ENCODE data around the gene NLRP7. TPM values are rescaled to one million over a fixed set of nuclear protein-coding genes. Genes with fewer than 3 reads are reported as not detected.
"Not testable (repeated sequence)": the region's sequence is repeated elsewhere in the genome, so short reads cannot be mapped to it uniquely, and the experiment has no call there.

Gene NLRP7
- total and polyA plus RNA-seq, 3 experiments from 2014 or later: not detected

- H3K4me1 ChIP-seq (ENCODE audit: insufficient read depth, low read length); H3K27ac Mint-ChIP-seq; DNase-seq; H3K27me3 ChIP-seq (ENCODE audit: insufficient read depth, low read length, poor library complexity, severe bottlenecking); H3K4me1 Mint-ChIP-seq; H3K27ac ChIP-seq (ENCODE audit: low read depth, low read length); H3K36me3 ChIP-seq (ENCODE audit: insufficient read depth, low read length); H3K9me3 ChIP-seq (ENCODE audit: low read length); H3K27me3 Mint-ChIP-seq; CTCF ChIA-PET; POLR2A ChIA-PET; H3K9me3 Mint-ChIP-seq; H3K4me3 Mint-ChIP-seq; H3K36me3 Mint-ChIP-seq; H3K4me3 ChIP-seq (ENCODE audit: low read length): not testable (repeated sequence)
These were observed 17.7 kb upstream of the NLRP7 start for GRCh38 chr19:54965055-54965454.

- Mint-ChIP-seq H3K27me3 (peaks cover 4 to 6% of the 10 kb centered on the region in 2 donors), H3K9me3 (peaks cover 0 to 3% (median 0%) of the 10 kb centered on the region in 5 donors), H3K36me3 (no peaks in the 10 kb centered on the region), H3K4me1 (peaks cover 0 to 7% (median 7%) of the 10 kb centered on the region in 3 donors), H3K27ac (peak overlapping the region in 1 of 8 donors; percentile 52), H3K4me3 (no peak overlapping the region)
- Histone ChIP-seq H3K4me1 (ENCODE audit: insufficient read depth, low read length) (no peaks in the 10 kb centered on the region), H3K4me3 (ENCODE audit: low read length) (no peak overlapping the region), H3K27me3 (ENCODE audit: insufficient read depth, low read length, poor library complexity, severe bottlenecking) (no peaks in the 10 kb centered on the region), H3K9me3 (ENCODE audit: low read length) (no peaks in the 10 kb centered on the region), H3K27ac (ENCODE audit: low read depth, low read length) (no peak overlapping the region), H3K36me3 (ENCODE audit: insufficient read depth, low read length) (no peaks in the 10 kb centered on the region)
- ChIA-PET CTCF (interaction anchor here (1.6 kb wide), 1 partner anchor 10 kb away, joined by 3 read pairs; no protein-coding TSS in a partner anchor), POLR2A (no interaction called here)
- DNase-seq: no peak
These were observed 12.5 kb upstream of the NLRP7 start for GRCh38 chr19:54959840-54960239.

DNA sequence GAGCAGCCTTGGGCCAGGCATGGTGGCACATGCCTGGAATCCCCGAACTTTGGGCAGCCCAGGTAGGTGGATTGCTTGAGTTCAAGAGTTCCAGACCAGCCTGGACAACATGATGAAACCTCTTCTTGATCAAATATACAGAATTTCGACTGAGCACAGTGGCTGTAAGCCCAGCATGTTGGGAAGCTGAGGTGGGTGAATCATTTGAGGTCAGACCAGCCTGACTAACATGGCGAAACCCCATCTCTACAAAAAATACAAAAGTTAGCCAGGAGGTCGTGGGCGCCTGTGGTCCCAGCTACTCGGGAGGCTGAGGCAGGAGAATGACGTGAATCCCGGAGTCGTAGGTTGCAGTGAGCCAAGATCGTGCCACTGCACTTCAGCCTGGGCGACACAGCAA lies 8.0 kb upstream of the NLRP7 start:
- H3K27me3 ChIP-seq (ENCODE audit: insufficient read depth, low read length, poor library complexity, severe bottlenecking): no peaks in the 10 kb centered on the region
- H3K9me3 Mint-ChIP-seq: peaks cover 0 to 6% (median 0%) of the 10 kb centered on the region in 5 donors
- no peaks in the 10 kb centered on the region for H3K4me1 ChIP-seq (ENCODE audit: insufficient read depth, low read length)
- peaks cover 12 to 15% of the 10 kb centered on the region in 2 donors for H3K27me3 Mint-ChIP-seq
- H3K27ac ChIP-seq (ENCODE audit: low read depth, low read length): no peak overlapping the region
- ChIA-PET POLR2A (no interaction called here), CTCF (no interaction called here)
- no peak for DNase-seq
- no peaks in the 10 kb centered on the region for H3K36me3 Mint-ChIP-seq
- H3K4me3 Mint-ChIP-seq: no peak overlapping the region
- H3K27ac Mint-ChIP-seq: no peak overlapping the region
- H3K9me3 ChIP-seq (ENCODE audit: low read length): no peaks in the 10 kb centered on the region
- H3K4me3 ChIP-seq (ENCODE audit: low read length): no peak overlapping the region
- H3K36me3 ChIP-seq (ENCODE audit: insufficient read depth, low read length): no peaks in the 10 kb centered on the region
- peaks cover 0 to 7% (median 7%) of the 10 kb centered on the region in 3 donors for H3K4me1 Mint-ChIP-seq

- POLR2A ChIA-PET: not testable (repeated sequence)
These were observed 6.0 kb upstream of the NLRP7 start for GRCh38 chr19:54953345-54953713.

DNA sequence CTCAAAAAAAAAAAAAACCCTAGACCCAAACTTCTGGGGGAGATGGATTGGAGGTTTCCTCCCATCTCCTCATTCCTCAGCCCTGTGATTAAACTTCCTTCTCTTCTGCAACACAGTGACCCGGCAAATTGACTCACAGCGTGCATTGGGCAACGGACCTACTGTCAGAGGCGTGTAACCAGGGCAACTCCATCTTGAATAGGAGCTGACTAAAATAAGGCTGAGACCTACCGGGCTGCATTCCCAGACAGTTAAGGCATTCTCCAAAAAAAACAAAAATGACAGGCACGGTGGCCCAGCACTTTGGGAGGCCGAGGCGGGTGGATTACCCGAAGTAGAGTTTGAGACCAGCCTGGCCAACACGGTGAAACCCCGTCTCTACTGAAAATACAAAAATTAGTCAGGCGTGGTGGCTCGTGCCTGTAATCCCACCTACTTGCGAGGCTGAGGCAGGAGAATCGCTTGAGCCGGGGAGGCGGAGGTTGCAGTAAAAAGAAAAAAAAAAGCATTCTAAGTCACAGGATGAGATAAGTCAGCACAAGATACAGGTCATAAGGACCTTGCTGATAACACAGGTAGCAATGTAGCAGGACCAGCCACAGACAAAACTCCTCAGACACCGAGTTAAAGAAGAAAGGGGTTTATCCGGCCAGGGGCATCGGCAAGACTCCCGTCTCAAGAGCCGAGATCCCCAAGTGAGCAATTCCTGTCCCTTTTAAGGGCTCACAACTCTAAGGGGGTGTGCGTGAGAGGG lies 5.4 kb upstream of the NLRP7 start:
- ChIA-PET POLR2A (no interaction called here), CTCF (no interaction called here)
- Mint-ChIP-seq H3K27me3 (peaks cover 12% of the 10 kb centered on the region in 2 donors), H3K4me1 (no peaks in the 10 kb centered on the region), H3K36me3 (no peaks in the 10 kb centered on the region), H3K9me3 (peaks cover 0 to 6% (median 0%) of the 10 kb centered on the region in 5 donors), H3K27ac (no peak overlapping the region), H3K4me3 (no peak overlapping the region)
- H3K36me3 ChIP-seq (ENCODE audit: insufficient read depth, low read length): no peaks in the 10 kb centered on the region
- no peak for DNase-seq
- no peak overlapping the region for H3K27ac ChIP-seq (ENCODE audit: low read depth, low read length)
- no peak overlapping the region for H3K4me3 ChIP-seq (ENCODE audit: low read length)
- no peaks in the 10 kb centered on the region for H3K27me3 ChIP-seq (ENCODE audit: insufficient read depth, low read length, poor library complexity, severe bottlenecking)
- no peaks in the 10 kb centered on the region for H3K9me3 ChIP-seq (ENCODE audit: low read length)
- no peaks in the 10 kb centered on the region for H3K4me1 ChIP-seq (ENCODE audit: insufficient read depth, low read length)

More at GRCh38 chr19:54953345-54953713, 6.0 kb upstream of the NLRP7 start:
- peaks cover 12 to 15% of the 10 kb centered on the region in 2 donors for H3K27me3 Mint-ChIP-seq
- H3K27ac ChIP-seq (ENCODE audit: low read depth, low read length); H3K4me1 Mint-ChIP-seq; H3K36me3 ChIP-seq (ENCODE audit: insufficient read depth, low read length); H3K9me3 ChIP-seq (ENCODE audit: low read length); DNase-seq; H3K9me3 Mint-ChIP-seq; H3K4me3 ChIP-seq (ENCODE audit: low read length); H3K27ac Mint-ChIP-seq; H3K27me3 ChIP-seq (ENCODE audit: insufficient read depth, low read length, poor library complexity, severe bottlenecking); H3K4me3 Mint-ChIP-seq; H3K4me1 ChIP-seq (ENCODE audit: insufficient read depth, low read length); CTCF ChIA-PET; H3K36me3 Mint-ChIP-seq: not testable (repeated sequence)

DNA sequence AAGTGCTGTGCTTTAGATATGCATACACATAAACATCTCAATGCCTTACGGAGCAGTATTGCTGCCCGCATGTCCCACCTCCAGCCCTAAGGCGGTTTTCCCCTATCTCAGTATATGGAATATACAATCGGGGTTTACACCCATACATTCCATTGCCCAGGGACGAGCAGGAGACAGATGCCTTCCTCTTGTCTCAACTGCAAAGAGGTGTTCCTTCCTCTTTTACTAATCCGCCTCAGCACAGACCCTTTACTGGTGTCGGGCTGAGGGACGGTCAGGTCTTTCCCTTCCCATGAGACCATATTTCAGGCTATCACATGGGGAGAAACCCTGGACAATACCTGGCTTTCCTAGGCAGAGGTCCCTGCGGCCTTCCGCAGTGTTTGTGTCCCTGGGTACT lies 3.2 kb upstream of the NLRP7 start:
- H3K9me3 ChIP-seq (ENCODE audit: low read length); H3K4me3 Mint-ChIP-seq; H3K36me3 ChIP-seq (ENCODE audit: insufficient read depth, low read length); H3K36me3 Mint-ChIP-seq; H3K4me1 ChIP-seq (ENCODE audit: insufficient read depth, low read length); H3K4me3 ChIP-seq (ENCODE audit: low read length); H3K9me3 Mint-ChIP-seq; H3K27ac ChIP-seq (ENCODE audit: low read depth, low read length); POLR2A ChIA-PET; H3K27me3 ChIP-seq (ENCODE audit: insufficient read depth, low read length, poor library complexity, severe bottlenecking); CTCF ChIA-PET; DNase-seq; H3K4me1 Mint-ChIP-seq; H3K27ac Mint-ChIP-seq: not testable (repeated sequence)
- peaks cover 9 to 12% of the 10 kb centered on the region in 2 donors for H3K27me3 Mint-ChIP-seq

GRCh38 chr19:54949412-54949811 lies 2.1 kb upstream of the NLRP7 start:
- ChIA-PET CTCF (no interaction called here), POLR2A (no interaction called here)
- no peak overlapping the region for H3K4me3 ChIP-seq (ENCODE audit: low read length)
- H3K4me1 ChIP-seq (ENCODE audit: insufficient read depth, low read length): no peaks in the 10 kb centered on the region
- H3K9me3 ChIP-seq (ENCODE audit: low read length): no peaks in the 10 kb centered on the region
- no peaks in the 10 kb centered on the region for H3K36me3 ChIP-seq (ENCODE audit: insufficient read depth, low read length)
- no peaks in the 10 kb centered on the region for H3K27me3 ChIP-seq (ENCODE audit: insufficient read depth, low read length, poor library complexity, severe bottlenecking)
- H3K27me3 Mint-ChIP-seq: peaks cover 9 to 12% of the 10 kb centered on the region in 2 donors
- peaks cover 0 to 12% (median 0%) of the 10 kb centered on the region in 5 donors for H3K9me3 Mint-ChIP-seq
- DNase-seq: no peak
- H3K36me3 Mint-ChIP-seq: no peaks in the 10 kb centered on the region
- no peaks in the 10 kb centered on the region for H3K4me1 Mint-ChIP-seq
- H3K4me3 Mint-ChIP-seq: no peak overlapping the region
- H3K27ac Mint-ChIP-seq: no peak overlapping the region
- no peak overlapping the region for H3K27ac ChIP-seq (ENCODE audit: low read depth, low read length)

GRCh38 chr19:54943772-54944361 lies 3.5 kb downstream of the NLRP7 start:
- H3K27ac ChIP-seq (ENCODE audit: low read depth, low read length); H3K36me3 Mint-ChIP-seq; H3K36me3 ChIP-seq (ENCODE audit: insufficient read depth, low read length); POLR2A ChIA-PET; H3K4me3 Mint-ChIP-seq; H3K4me1 ChIP-seq (ENCODE audit: insufficient read depth, low read length); H3K4me1 Mint-ChIP-seq; H3K27ac Mint-ChIP-seq; CTCF ChIA-PET; H3K27me3 ChIP-seq (ENCODE audit: insufficient read depth, low read length, poor library complexity, severe bottlenecking); H3K4me3 ChIP-seq (ENCODE audit: low read length); DNase-seq; H3K9me3 ChIP-seq (ENCODE audit: low read length): not testable (repeated sequence)
- Mint-ChIP-seq H3K9me3 (peaks cover 0 to 12% (median 2%) of the 10 kb centered on the region in 5 donors), H3K27me3 (peaks cover 0 to 13% of the 10 kb centered on the region in 2 donors)

Measured in CD8-positive, alpha-beta memory T cell (primary cell).